ENCODE measurements around the gene FGF3.

Gene FGF3

DNA sequence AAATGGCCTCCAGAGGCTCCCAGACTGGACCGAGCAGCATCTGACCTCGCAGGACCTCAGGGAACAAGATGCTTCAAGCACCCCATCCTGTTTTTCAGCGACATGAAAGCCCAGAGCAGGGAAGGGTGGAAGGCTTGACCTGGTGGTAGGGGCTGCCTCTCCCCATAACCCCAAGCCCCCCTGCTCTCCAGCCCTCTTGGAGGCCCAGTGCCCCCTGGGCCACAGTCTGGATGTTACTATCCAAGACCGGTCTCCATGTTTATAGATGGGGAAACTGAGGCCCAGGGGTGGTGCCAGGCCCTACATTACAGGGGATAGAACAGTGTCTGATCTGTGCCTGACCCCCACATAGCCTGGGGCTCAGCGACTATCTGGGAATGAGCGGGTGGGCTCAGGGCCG, 7.0 kb downstream of the FGF3 start:
- Histone ChIP-seq H3K4me3 (ENCODE audit: low read length) (no peak overlapping the region), H3K36me3 (ENCODE audit: control insufficient read depth, insufficient read depth, low read length, severe bottlenecking) (no peaks in the 10 kb centered on the region), H3K27me3 (replicated peaks; ENCODE audit: control insufficient read depth, insufficient read depth, low read length) (peaks cover 72% of the 10 kb centered on the region), H3K4me1 (ENCODE audit: control insufficient read depth, insufficient read depth, low read length) (no peaks in the 10 kb centered on the region), H3K9me3 (ENCODE audit: control insufficient read depth, low read length) (peaks cover 10% of the 10 kb centered on the region), H3K9ac (ENCODE audit: low read length) (no peak overlapping the region)
- no peak for DNase-seq (ENCODE audit: low read depth)

GRCh38 chr11:69811431-69811830, 7.8 kb downstream of the FGF3 start:
- no peak for DNase-seq (ENCODE audit: low read depth)
- H3K9ac ChIP-seq (ENCODE audit: low read length) = no peak overlapping the region

DNA sequence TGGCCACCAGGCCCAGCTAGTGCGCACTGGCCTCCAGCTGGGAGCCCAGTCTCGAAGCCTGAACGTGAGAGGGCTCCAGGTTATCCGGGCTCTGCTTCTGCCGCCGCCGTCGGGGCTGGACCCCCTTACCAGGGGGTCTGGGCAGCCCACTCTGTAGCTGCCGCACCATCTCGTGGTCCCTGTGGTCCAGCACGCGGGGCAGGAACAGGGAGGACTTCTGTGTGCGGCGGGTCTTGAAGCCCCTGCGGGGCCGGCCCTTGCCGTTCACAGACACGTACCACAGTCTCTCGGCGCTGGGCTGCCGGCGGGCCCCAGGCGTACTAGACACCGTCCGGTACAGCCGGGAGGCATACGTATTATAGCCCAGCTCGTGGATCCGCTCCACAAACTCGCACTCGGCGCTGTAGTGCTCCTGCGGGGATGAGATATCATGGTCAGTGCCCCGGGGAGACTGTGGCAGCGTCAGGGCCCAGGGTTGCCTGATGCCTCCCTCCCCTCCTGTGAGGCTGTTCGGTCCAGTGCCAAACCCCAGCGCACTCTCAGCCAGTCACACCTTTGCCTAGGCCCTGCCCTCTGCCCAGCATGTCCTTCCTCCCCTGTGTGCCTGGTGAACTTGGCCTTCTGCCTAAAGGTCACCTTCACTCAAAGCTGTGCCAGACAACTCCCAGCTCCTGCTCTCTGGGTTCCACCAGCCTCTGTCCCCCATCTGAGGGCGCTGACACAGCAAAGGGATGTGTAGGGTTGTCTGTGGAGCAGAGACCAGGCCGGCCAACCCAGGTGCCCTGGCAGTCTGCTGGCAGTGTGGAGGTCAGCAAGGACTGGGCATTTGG, 8.7 kb downstream of the FGF3 start:
- no peaks in the 10 kb centered on the region for H3K4me1 ChIP-seq (ENCODE audit: control insufficient read depth, insufficient read depth, low read length)
- H3K9ac ChIP-seq (ENCODE audit: low read length) = no peak overlapping the region
- no peak for DNase-seq (ENCODE audit: low read depth)
- no peak overlapping the region for H3K4me3 ChIP-seq (ENCODE audit: low read length)
- H3K27me3 ChIP-seq (replicated peaks; ENCODE audit: control insufficient read depth, insufficient read depth, low read length) = peaks cover 59% of the 10 kb centered on the region
- peaks cover 10% of the 10 kb centered on the region for H3K9me3 ChIP-seq (ENCODE audit: control insufficient read depth, low read length)
- H3K36me3 ChIP-seq (ENCODE audit: control insufficient read depth, insufficient read depth, low read length, severe bottlenecking) = no peaks in the 10 kb centered on the region

More at GRCh38 chr11:69811431-69811830, 7.8 kb downstream of the FGF3 start:
- no peaks in the 10 kb centered on the region for H3K36me3 ChIP-seq (ENCODE audit: control insufficient read depth, insufficient read depth, low read length, severe bottlenecking)
- H3K9me3 ChIP-seq (ENCODE audit: control insufficient read depth, low read length) = peaks cover 10% of the 10 kb centered on the region
- peaks cover 67% of the 10 kb centered on the region for H3K27me3 ChIP-seq (replicated peaks; ENCODE audit: control insufficient read depth, insufficient read depth, low read length)
- no peaks in the 10 kb centered on the region for H3K4me1 ChIP-seq (ENCODE audit: control insufficient read depth, insufficient read depth, low read length)
- no peak overlapping the region for H3K4me3 ChIP-seq (ENCODE audit: low read length)

DNA sequence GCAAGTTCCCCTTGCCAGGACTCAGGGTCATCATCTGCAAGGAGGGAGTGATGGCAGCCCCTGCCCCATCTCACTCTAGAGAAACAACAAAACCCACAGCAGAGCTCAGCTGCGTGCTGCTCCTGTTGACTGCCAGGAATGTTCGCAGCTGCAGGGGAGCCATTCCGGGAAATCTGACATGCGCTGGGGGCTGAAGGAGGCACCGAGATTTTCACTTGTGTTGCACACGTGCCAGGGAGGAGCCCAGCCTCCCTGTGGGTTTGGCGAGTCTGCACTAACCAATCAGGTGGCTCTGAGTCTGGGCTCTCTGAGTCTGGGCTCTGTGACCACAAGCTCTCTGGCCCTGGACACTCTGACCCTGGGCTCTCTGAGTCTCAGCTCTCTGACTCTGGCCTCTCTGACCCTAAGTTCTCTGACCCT, 10.5 kb downstream of the FGF3 start:
- no peak for DNase-seq (ENCODE audit: low read depth)

DNA sequence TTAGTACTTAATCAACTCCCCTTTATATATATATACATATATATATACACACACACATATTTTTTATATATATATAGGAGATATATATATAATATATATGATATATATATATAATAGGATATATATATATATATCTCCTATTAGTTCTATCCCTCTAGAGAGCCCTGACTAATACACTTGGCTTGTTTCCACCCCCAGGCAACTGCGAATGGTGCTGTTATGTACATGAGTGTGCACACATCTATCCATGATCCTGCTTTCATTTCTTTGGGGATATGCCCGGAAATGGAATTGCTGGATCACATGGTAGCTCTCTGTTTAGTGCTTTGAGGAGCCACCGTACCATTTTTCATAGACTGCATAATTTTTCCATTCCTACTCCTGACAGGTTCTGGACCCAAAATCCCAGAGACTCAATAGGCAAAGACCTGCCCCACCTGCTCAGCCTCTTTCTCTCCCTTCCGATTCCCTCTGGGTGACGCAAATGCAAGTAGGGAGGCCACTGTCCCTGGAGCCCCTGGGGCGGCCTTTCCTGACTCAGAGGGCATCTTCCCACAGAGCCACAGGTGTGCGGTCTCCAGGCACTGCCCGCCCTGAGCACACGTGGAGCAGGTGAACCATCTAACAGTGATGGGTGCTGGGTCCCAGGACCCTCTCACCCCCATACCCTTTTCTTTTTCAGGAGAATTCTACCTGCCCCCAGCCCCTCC, 12.0 kb downstream of the FGF3 start:
- H3K4me3 ChIP-seq (ENCODE audit: low read length) = no peak overlapping the region
- no peak for DNase-seq (ENCODE audit: low read depth)
- peaks cover 56% of the 10 kb centered on the region for H3K27me3 ChIP-seq (replicated peaks; ENCODE audit: control insufficient read depth, insufficient read depth, low read length)
- H3K36me3 ChIP-seq (ENCODE audit: control insufficient read depth, insufficient read depth, low read length, severe bottlenecking) = no peaks in the 10 kb centered on the region
- no peak overlapping the region for H3K9ac ChIP-seq (ENCODE audit: low read length)
- peaks cover 10% of the 10 kb centered on the region for H3K9me3 ChIP-seq (ENCODE audit: control insufficient read depth, low read length)
- H3K4me1 ChIP-seq (ENCODE audit: control insufficient read depth, insufficient read depth, low read length) = no peaks in the 10 kb centered on the region

More for the DNA sequence above, 10.5 kb downstream of the FGF3 start:
- no peak overlapping the region for H3K9ac ChIP-seq (ENCODE audit: low read length)
- H3K36me3 ChIP-seq (ENCODE audit: control insufficient read depth, insufficient read depth, low read length, severe bottlenecking) = no peaks in the 10 kb centered on the region
- no peaks in the 10 kb centered on the region for H3K4me1 ChIP-seq (ENCODE audit: control insufficient read depth, insufficient read depth, low read length)
- no peak overlapping the region for H3K4me3 ChIP-seq (ENCODE audit: low read length)
- peaks cover 10% of the 10 kb centered on the region for H3K9me3 ChIP-seq (ENCODE audit: control insufficient read depth, low read length)
- peaks cover 51% of the 10 kb centered on the region for H3K27me3 ChIP-seq (replicated peaks; ENCODE audit: control insufficient read depth, insufficient read depth, low read length)

DNA sequence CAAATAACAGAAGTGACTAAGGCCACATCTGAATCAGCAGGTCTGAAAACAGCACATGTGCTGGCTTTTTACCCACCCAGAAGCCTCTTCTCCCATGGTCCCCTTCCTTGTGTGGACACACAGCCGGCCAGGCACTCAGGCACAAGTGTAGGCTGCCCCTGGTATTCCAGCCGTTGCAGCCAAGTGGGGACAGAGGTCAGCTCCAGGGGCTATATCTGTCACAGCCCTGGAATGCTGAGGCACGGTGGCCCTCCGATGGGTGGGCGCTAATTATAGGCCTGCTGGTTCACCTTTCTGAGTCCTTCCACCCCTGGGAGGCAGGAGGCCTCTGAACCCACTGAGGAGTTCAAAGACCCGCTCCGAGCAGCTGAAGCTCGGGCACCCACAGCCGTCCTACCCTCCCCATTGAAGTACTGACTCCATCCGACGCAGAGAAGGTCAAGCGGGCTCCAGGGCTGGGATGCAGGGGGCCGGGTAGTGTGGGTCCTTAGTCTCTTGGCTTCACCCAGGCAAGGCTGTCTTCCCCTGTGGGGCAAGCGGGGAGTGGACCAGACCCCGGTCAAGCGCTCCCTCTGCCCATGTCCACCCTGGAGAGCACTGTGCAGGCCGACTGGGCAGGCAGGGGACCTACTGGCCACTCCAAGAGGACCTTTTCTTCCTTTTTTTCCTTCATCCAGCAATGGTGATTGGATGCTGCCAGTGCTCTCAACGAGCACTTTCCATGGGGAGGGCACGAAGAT, 14.3 kb downstream of the FGF3 start:
- DNase-seq (ENCODE audit: low read depth) = no peak
- Histone ChIP-seq H3K9me3 (ENCODE audit: control insufficient read depth, low read length) (peaks cover 10% of the 10 kb centered on the region), H3K9ac (ENCODE audit: low read length) (no peak overlapping the region), H3K4me3 (ENCODE audit: low read length) (no peak overlapping the region), H3K27me3 (replicated peaks; ENCODE audit: control insufficient read depth, insufficient read depth, low read length) (peaks cover 53% of the 10 kb centered on the region), H3K4me1 (ENCODE audit: control insufficient read depth, insufficient read depth, low read length) (no peaks in the 10 kb centered on the region), H3K36me3 (ENCODE audit: control insufficient read depth, insufficient read depth, low read length, severe bottlenecking) (no peaks in the 10 kb centered on the region)

GRCh38 chr11:69803604-69804218, 15.5 kb downstream of the FGF3 start:
- no peak for DNase-seq (ENCODE audit: low read depth)
- Histone ChIP-seq H3K4me1 (ENCODE audit: control insufficient read depth, insufficient read depth, low read length) (no peaks in the 10 kb centered on the region), H3K27me3 (replicated peaks; ENCODE audit: control insufficient read depth, insufficient read depth, low read length) (peaks cover 41% of the 10 kb centered on the region), H3K36me3 (ENCODE audit: control insufficient read depth, insufficient read depth, low read length, severe bottlenecking) (no peaks in the 10 kb centered on the region), H3K9ac (ENCODE audit: low read length) (no peak overlapping the region), H3K4me3 (ENCODE audit: low read length) (no peak overlapping the region), H3K9me3 (ENCODE audit: control insufficient read depth, low read length) (peaks cover 13% of the 10 kb centered on the region)

DNA sequence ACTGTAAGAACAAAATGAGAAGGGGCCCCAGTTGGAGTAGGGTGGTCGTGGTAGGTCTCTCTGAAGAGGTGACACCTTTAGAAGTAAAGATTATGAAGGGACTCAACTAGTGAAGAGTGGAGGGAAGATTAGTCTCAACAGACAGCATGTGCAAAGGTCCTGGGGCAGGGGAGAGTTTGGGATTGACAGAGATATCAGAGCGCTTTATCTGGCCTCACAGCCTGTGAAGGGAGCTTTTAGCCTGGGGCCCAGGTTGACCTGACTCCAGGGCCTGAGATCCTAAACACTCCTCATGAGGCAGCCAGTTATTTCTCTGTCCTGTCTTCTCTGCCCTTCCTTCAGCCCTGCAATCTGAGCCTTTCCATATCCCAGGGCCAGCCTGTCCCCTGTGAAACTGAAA, 16.2 kb downstream of the FGF3 start:
- no peak overlapping the region for H3K9ac ChIP-seq (ENCODE audit: low read length)

DNA sequence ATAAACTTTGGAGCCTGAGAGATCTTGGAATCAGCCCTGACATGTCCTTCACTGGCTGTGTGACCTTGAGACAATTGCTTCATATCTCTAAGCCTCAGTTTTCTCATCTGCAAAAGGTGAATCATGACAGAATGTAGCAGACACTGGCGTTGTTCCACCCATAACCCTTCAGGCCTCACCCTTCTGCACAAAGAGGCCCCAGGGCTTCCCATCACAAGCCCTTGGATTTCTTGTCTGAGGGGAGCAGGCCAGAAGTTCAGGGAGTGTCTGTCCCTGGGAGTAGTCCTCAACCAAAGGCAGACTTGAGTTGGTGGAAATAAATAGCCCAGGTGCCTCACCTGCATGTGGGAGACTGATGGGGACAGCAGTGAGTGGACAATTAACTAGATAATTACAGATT, 16.6 kb downstream of the FGF3 start:
- Histone ChIP-seq H3K4me1 (ENCODE audit: control insufficient read depth, insufficient read depth, low read length) (no peaks in the 10 kb centered on the region), H3K4me3 (ENCODE audit: low read length) (no peak overlapping the region), H3K36me3 (ENCODE audit: control insufficient read depth, insufficient read depth, low read length, severe bottlenecking) (no peaks in the 10 kb centered on the region), H3K27me3 (replicated peaks; ENCODE audit: control insufficient read depth, insufficient read depth, low read length) (peaks cover 32% of the 10 kb centered on the region), H3K9me3 (ENCODE audit: control insufficient read depth, low read length) (peaks cover 3% of the 10 kb centered on the region), H3K9ac (ENCODE audit: low read length) (no peak overlapping the region)
- no peak for DNase-seq (ENCODE audit: low read depth)

More for the DNA sequence above, 16.2 kb downstream of the FGF3 start:
- H3K4me1 ChIP-seq (ENCODE audit: control insufficient read depth, insufficient read depth, low read length) = no peaks in the 10 kb centered on the region
- no peaks in the 10 kb centered on the region for H3K36me3 ChIP-seq (ENCODE audit: control insufficient read depth, insufficient read depth, low read length, severe bottlenecking)
- DNase-seq (ENCODE audit: low read depth) = no peak
- peaks cover 7% of the 10 kb centered on the region for H3K9me3 ChIP-seq (ENCODE audit: control insufficient read depth, low read length)
- peaks cover 34% of the 10 kb centered on the region for H3K27me3 ChIP-seq (replicated peaks; ENCODE audit: control insufficient read depth, insufficient read depth, low read length)
- no peak overlapping the region for H3K4me3 ChIP-seq (ENCODE audit: low read length)

DNA sequence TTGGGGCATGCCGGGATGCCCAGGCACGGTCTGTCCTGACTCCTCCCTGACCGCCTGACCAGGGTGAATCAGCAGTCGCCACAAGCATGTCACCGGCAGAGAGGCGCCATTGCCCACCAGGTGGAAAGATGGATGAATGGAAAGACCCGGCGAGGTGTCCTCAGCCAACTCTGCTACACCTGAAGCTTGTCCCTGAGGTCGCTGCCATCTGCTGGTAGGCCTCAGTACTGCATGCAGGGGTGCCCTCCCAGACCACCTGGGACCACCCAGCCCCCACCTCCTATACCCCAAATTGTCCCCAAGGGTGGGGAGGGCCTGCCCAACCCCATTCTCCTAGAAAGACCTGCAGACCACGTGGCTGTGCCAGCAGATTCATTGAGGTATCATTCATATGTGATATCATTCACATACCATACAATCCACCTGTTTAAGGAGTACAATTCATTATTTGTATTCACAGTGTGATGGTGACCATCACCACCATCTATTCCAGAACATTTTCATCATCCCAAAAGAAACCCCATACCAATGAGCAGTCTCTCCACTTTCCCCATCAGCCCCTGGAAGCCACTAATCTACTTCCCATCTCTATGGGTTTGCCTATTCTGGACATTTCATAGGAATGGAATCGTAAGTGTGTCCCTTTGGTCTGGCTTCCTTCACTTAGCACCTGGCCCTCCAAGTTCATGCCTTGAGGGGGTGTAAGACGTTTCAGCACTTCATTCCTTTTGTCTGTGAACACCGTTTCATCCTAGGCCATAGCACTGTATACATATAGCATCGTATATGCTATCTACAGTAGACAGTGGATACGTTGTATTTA, 17.5 kb downstream of the FGF3 start:
- Histone ChIP-seq H3K9ac (ENCODE audit: low read length) (no peak overlapping the region), H3K4me3 (ENCODE audit: low read length) (no peak overlapping the region), H3K4me1 (ENCODE audit: control insufficient read depth, insufficient read depth, low read length) (no peaks in the 10 kb centered on the region), H3K27me3 (replicated peaks; ENCODE audit: control insufficient read depth, insufficient read depth, low read length) (peaks cover 37% of the 10 kb centered on the region), H3K36me3 (ENCODE audit: control insufficient read depth, insufficient read depth, low read length, severe bottlenecking) (no peaks in the 10 kb centered on the region), H3K9me3 (ENCODE audit: control insufficient read depth, low read length) (peaks cover 3% of the 10 kb centered on the region)
- peak; percentile 18 for DNase-seq (ENCODE audit: low read depth)
